Neural progenitor cell (in vitro differentiated cells): ENCODE measurements around the gene ATP1A3.

Experiments used
- EZH2 ChIP-seq: fragments of 200-600 bp; sonication (generic); IDR thresholded peaks from 2 replicates; pipeline ENCODE4 v1.6.1; 2017; ENCODE audit warnings: antibody characterized with exemption, mild to moderate bottlenecking, moderate library complexity
- EZH2phosphoT487 ChIP-seq: fragments of 200-600 bp; sonication (generic); IDR thresholded peaks from 2 replicates; pipeline ENCODE4 v1.6.1; 2017; ENCODE audit warnings: antibody characterized with exemption

- TF ChIP-seq EZH2phosphoT487: no peak
- TF ChIP-seq EZH2: peak; percentile 27
Observed at GRCh38 chr19:41921577-41922576, 72.2 kb downstream of the ATP1A3 start.
